ENCODE data around the gene OSBPL8.

OSBPL8 gene

DNA sequence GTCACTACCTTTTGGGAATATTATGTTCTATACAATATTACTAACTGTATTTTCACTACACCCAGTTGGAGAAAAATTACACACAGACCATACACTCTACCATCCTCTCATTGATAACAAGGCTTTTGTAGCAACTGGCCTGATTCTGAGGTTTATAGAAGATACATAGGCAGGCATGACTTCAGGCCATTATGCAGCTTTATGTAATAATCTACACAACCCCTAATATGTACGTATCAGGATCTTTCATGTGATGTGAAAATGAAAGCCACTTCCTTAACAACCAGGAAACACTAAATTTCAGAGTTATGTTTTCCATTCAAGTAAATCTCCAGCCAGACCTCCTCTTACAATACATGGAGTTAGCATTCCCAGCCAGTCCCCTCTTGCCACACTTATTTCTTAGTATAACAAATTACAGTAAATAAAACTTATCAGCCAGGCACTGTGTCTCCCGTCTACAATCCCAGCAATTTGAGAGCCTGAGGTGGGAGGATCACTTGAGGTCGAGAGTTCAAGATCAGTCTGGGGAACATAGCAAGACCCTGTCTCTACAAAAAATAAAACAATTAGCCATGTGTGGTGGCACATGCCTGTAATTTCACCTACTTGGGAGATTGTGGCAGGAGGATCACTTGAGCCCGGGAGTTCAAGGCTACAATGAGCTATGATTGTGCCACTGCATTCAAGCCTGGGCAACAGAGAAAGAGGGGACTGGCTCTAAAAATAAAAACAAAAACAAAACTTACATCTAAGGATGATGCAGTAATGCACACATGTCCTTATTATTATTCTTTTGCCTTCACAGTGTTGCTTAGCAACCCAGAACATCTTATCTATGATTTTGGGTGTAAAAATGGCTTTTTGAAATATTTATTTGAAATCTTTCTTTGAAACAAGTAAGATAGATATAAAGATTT, 10.4 kb upstream of the OSBPL8 start:
- Histone ChIP-seq H3K36me3 (ENCODE audit: insufficient read depth, low read length) (no peaks in the 10 kb centered on the region), H3K9me3 (ENCODE audit: low read length) (peaks cover 4% of the 10 kb centered on the region), H3K4me1 (ENCODE audit: insufficient read depth, low read length) (peaks cover 4% of the 10 kb centered on the region), H2AFZ (ENCODE audit: low read depth, low read length) (no peak overlapping the region), H3K27me3 (ENCODE audit: insufficient read depth, low read length) (no peaks in the 10 kb centered on the region), H3K4me3 (ENCODE audit: low read length) (no peak overlapping the region)

DNA sequence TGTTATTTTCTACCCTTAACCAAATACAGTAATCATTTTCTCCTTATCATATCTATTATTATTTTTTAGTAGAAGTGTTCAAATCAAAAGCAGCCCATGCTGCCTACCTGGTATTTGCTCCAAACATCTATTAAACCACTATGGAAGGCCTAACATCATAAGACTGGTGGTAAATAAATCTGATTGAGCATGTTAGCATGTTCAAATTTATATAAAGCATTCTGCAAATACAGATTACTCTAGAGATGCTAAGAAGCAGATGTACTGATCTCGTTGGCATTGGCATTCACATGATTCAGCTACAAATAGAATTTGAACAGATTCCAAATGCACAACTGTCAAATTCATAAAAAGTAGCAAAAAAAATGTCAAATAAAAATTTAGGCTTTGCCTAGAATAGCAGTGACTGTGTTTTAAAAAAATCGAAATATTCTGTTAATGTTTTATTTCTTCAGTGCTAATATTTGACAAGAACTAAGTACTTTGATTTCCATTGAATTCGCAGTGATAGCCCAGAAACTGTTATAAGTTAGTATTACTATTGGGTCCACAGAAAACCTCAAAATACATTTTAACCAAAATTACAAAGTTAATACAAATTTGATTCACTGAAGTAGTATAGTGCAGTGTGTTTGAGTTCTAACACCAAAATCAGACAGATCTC, 9.4 kb upstream of the OSBPL8 start:
- H3K4me3 ChIP-seq (ENCODE audit: low read length) = no peak overlapping the region
- peaks cover 4% of the 10 kb centered on the region for H3K4me1 ChIP-seq (ENCODE audit: insufficient read depth, low read length)
- H3K36me3 ChIP-seq (ENCODE audit: insufficient read depth, low read length) = no peaks in the 10 kb centered on the region
- no peak overlapping the region for H2AFZ ChIP-seq (ENCODE audit: low read depth, low read length)
- peaks cover 4% of the 10 kb centered on the region for H3K9me3 ChIP-seq (ENCODE audit: low read length)
- no peaks in the 10 kb centered on the region for H3K27me3 ChIP-seq (ENCODE audit: insufficient read depth, low read length)

DNA sequence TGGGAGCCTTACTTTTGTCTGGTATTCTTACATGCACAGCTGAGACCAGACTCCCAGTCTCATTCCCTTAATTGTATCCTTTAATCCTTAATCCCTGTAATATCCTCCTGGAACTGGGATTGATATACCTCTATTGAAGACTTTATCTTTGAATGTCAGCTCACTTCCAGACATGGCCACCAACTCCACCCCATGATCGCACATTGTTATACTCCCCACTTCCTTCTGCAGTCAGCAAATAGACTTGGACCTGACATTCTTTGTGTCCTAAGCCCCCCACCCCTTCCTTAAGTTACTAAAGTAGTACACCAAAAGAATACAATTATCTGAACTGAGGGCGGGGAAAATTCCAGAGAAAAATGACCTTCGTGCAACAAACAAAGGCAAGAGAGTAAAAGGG, 8.6 kb upstream of the OSBPL8 start:
- Histone ChIP-seq H3K4me1 (ENCODE audit: insufficient read depth, low read length) (peaks cover 4% of the 10 kb centered on the region), H3K27me3 (ENCODE audit: insufficient read depth, low read length) (no peaks in the 10 kb centered on the region), H2AFZ (ENCODE audit: low read depth, low read length) (no peak overlapping the region), H3K9me3 (ENCODE audit: low read length) (no peaks in the 10 kb centered on the region), H3K4me3 (ENCODE audit: low read length) (no peak overlapping the region), H3K36me3 (ENCODE audit: insufficient read depth, low read length) (no peaks in the 10 kb centered on the region)

DNA sequence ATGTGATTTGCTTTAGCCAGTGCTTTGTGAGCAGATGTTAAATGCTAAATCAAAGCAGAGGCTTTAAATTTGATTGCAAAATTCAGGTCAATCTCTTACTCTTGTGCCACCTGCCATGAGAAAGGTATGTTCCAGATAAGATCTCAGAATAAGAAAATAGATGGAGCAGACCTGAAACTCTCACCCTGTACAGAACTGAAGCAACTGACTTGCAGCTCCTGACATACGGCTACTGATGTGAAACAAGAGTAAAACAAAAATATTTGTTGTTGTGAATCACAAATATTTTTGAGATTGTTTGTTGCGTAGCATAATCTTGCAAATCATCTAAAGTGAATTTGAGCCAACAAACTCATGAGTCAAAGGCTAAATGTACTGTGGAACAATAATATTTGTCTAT, 3.5 kb upstream of the OSBPL8 start:
- no peaks in the 10 kb centered on the region for H3K27me3 ChIP-seq (ENCODE audit: insufficient read depth, low read length)
- H3K9me3 ChIP-seq (ENCODE audit: low read length) = no peaks in the 10 kb centered on the region
- no peak overlapping the region for H2AFZ ChIP-seq (ENCODE audit: low read depth, low read length)
- H3K4me1 ChIP-seq (ENCODE audit: insufficient read depth, low read length) = peaks cover 7% of the 10 kb centered on the region
- no peak overlapping the region for H3K4me3 ChIP-seq (ENCODE audit: low read length)
- H3K36me3 ChIP-seq (ENCODE audit: insufficient read depth, low read length) = no peaks in the 10 kb centered on the region

DNA sequence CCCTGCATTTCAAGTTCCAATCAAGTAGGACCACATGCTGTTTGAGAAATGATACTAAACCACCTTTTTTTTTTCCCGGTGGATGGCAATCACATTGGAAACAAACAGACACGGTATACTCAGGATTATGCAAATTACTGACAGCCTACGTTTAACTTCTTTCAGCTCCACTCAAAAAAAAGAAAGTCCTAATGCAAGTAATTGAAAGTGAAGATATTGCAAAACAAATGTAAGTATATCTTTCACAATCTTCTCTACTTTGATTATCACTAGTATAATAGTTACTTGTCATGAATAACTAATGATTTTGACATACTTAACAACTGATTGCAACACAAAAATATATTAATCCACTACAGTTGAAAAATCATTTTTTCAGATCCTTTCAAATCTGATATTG, 2.6 kb upstream of the OSBPL8 start:
- H2AFZ ChIP-seq (ENCODE audit: low read depth, low read length) = no peak overlapping the region
- no peaks in the 10 kb centered on the region for H3K27me3 ChIP-seq (ENCODE audit: insufficient read depth, low read length)
- no peaks in the 10 kb centered on the region for H3K9me3 ChIP-seq (ENCODE audit: low read length)
- no peak overlapping the region for H3K4me3 ChIP-seq (ENCODE audit: low read length)
- peaks cover 10% of the 10 kb centered on the region for H3K4me1 ChIP-seq (ENCODE audit: insufficient read depth, low read length)
- H3K36me3 ChIP-seq (ENCODE audit: insufficient read depth, low read length) = no peaks in the 10 kb centered on the region

DNA sequence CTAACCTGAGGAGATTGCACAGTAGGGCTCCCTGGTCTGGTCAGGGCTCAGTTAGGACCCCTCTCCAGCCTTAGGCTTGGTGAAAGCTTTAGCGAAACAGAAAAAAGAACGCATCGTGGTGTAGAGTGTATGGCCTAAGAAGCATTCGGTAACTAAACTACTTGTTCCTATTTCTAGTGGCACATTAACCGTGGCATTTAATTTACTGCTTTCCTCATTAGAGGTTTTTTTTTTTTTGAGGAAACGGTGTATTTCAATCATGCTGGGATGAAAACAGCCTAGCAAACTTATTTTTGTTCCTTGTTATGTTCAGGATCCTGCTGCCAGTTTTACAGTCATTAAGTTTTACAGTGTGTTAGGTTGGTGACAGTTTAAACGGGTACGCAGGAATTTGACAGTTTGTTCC, 518 bp upstream of the OSBPL8 start:
- peak overlapping the region; percentile 72 for H2AFZ ChIP-seq (ENCODE audit: low read depth, low read length)
- H3K27me3 ChIP-seq (ENCODE audit: insufficient read depth, low read length) = no peaks in the 10 kb centered on the region
- H3K36me3 ChIP-seq (ENCODE audit: insufficient read depth, low read length) = peaks cover 4% of the 10 kb centered on the region
- no peaks in the 10 kb centered on the region for H3K9me3 ChIP-seq (ENCODE audit: low read length)
- H3K4me3 ChIP-seq (ENCODE audit: low read length) = peak overlapping the region; percentile 82
- H3K4me1 ChIP-seq (ENCODE audit: insufficient read depth, low read length) = peaks cover 14% of the 10 kb centered on the region

DNA sequence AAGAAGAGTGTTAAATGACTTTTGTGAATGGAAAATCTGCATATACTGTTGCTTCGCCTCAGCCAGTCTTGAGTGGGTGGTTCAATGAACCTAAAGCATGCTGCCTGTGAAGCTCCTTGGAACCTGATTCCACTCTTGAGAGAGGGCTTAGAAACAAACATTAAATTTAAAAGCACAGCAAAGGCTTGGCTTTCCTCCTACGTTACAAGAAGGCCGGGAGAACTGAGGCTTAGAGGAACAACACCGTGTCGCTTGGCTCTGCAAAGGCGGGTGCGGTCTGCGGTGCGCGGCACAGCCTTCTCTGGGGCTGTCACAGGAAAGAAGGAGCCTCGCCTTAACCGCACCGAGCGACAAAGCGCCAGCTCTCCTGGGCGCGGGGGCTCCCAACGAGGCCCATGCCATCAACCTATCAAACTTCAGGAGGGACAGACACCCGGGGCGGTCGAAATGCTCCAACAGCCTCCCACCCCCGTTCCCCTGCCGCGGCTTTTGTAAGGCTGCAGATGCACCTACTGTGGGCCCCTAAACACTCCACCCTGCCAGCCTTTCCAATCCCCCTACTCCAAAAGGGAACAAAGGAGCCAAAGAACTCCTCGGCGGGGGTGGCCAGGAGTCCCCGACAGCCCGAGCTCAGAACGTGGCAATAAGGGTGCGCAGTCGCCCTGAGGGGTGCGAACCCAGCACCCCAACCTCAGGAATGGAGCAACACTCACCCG, 729 bp downstream of the OSBPL8 start:
- no peaks in the 10 kb centered on the region for H3K27me3 ChIP-seq (ENCODE audit: insufficient read depth, low read length)
- H3K36me3 ChIP-seq (ENCODE audit: insufficient read depth, low read length) = peaks cover 4% of the 10 kb centered on the region
- no peaks in the 10 kb centered on the region for H3K9me3 ChIP-seq (ENCODE audit: low read length)
- H3K4me3 ChIP-seq (ENCODE audit: low read length) = peak overlapping the region; percentile 82
- H2AFZ ChIP-seq (ENCODE audit: low read depth, low read length) = peak overlapping the region; percentile 92
- H3K4me1 ChIP-seq (ENCODE audit: insufficient read depth, low read length) = peaks cover 14% of the 10 kb centered on the region

DNA sequence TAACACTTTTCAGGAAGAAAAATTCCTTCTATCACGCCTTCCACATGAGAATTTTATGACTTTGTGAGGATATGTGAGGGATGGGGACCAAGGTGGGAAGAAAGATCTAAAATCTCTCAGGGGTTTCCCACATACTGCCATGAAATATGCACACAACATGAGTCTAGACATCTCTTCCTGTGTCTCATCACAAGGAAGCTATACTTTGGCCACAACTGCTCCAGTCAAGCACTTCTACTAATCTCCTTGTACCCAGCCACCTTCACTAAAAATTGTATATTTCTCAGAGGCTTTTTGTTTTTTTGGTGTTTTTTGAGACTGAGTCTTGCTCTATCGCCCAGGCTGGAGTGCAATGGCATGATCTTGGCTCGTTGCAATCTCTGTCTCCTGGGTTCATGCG, 3.2 kb downstream of the OSBPL8 start:
- Histone ChIP-seq H3K9me3 (ENCODE audit: low read length) (no peaks in the 10 kb centered on the region), H3K4me1 (ENCODE audit: insufficient read depth, low read length) (peaks cover 14% of the 10 kb centered on the region), H3K27me3 (ENCODE audit: insufficient read depth, low read length) (no peaks in the 10 kb centered on the region), H3K4me3 (ENCODE audit: low read length) (no peak overlapping the region), H3K36me3 (ENCODE audit: insufficient read depth, low read length) (peaks cover 4% of the 10 kb centered on the region), H2AFZ (ENCODE audit: low read depth, low read length) (no peak overlapping the region)

DNA sequence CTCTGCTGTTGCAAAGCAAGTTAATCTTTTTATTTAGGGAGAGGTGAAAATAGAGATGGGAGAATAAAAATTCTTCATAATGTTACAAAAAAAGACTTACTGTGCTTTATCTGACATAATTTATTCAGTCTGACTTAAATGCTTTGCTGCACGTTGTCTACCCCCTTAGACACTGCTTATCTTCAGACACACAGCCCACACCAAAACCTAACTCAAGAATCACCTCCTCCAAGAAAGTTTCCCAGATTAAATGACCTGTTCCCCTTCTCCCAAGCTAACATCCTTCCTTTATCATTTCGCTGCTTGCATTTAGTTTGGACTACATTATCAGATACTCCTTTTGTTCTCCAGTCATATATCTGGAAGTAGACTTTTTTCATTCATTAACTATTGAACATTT, 3.8 kb downstream of the OSBPL8 start:
- no peaks in the 10 kb centered on the region for H3K9me3 ChIP-seq (ENCODE audit: low read length)
- peaks cover 4% of the 10 kb centered on the region for H3K36me3 ChIP-seq (ENCODE audit: insufficient read depth, low read length)
- H3K27me3 ChIP-seq (ENCODE audit: insufficient read depth, low read length) = no peaks in the 10 kb centered on the region
- H2AFZ ChIP-seq (ENCODE audit: low read depth, low read length) = no peak overlapping the region
- no peak overlapping the region for H3K4me3 ChIP-seq (ENCODE audit: low read length)
- peaks cover 14% of the 10 kb centered on the region for H3K4me1 ChIP-seq (ENCODE audit: insufficient read depth, low read length)

DNA sequence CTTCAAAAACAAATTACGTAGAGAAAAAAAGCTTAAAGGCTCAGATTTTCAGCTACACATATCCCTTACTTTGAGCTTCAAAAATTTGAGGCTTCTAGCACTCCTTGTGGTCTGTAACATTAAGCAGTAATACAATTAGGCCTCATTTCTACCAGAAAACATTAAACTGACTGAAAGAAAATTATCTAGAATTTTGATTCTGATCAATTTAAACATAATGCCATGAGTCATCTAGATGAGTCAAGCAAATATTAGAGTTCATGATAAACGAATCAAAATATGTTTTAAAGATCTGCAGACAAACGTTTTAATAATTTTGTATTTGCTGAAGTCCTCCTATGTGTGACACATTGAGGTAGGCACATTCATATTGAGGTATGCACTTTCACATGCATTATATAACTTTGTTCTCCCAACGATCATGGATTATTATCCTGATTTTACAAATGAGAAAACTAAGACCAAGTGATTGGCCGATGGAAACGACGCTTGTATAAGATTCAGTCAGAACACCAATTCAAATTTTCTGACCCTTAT, 4.3 kb downstream of the OSBPL8 start:
- Histone ChIP-seq H3K9me3 (ENCODE audit: low read length) (no peaks in the 10 kb centered on the region), H3K4me3 (ENCODE audit: low read length) (no peak overlapping the region), H3K27me3 (ENCODE audit: insufficient read depth, low read length) (no peaks in the 10 kb centered on the region), H3K36me3 (ENCODE audit: insufficient read depth, low read length) (peaks cover 4% of the 10 kb centered on the region), H3K4me1 (ENCODE audit: insufficient read depth, low read length) (peaks cover 10% of the 10 kb centered on the region), H2AFZ (ENCODE audit: low read depth, low read length) (no peak overlapping the region)

DNA sequence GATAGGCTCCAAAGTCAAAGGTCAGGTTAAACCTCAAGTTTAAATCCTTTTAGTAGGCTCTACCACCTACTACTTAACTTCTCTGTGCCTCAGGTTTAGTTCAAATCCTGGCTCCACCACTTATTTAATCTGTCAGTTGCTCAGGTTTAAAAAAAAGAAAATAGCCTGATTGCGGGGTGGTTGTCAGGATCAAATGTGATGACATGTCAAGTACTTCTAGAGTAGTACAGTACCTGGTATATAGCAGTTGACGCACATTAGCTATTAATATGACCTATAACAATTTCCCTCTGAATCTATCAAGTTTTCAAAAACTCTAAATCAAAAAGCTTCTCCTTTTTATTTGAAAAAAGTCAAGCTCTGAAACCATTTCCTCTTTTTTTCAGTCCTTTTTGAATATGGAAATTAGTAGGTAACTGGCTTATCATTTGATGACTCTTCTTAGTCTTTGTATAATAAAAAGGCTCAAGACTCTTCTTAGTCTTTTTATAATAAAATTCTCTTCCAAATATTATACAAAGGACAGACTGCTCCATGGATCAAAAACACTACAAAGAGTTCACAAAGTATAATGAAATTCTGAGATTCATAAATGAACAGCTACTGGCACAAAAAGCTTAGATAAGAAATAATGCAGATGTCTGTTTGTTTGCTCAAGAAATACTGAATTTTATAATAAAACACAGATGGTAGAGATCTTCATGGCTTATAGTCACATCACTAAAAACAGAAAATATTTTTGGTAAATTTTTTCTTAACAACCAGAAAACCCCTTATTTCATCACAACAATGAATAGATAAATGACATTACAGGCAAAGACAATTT, 5.0 kb downstream of the OSBPL8 start:
- Histone ChIP-seq H3K9me3 (ENCODE audit: low read length) (no peaks in the 10 kb centered on the region), H2AFZ (ENCODE audit: low read depth, low read length) (no peak overlapping the region), H3K36me3 (ENCODE audit: insufficient read depth, low read length) (peaks cover 4% of the 10 kb centered on the region), H3K4me1 (ENCODE audit: insufficient read depth, low read length) (peaks cover 8% of the 10 kb centered on the region), H3K4me3 (ENCODE audit: low read length) (no peak overlapping the region), H3K27me3 (ENCODE audit: insufficient read depth, low read length) (no peaks in the 10 kb centered on the region)

DNA sequence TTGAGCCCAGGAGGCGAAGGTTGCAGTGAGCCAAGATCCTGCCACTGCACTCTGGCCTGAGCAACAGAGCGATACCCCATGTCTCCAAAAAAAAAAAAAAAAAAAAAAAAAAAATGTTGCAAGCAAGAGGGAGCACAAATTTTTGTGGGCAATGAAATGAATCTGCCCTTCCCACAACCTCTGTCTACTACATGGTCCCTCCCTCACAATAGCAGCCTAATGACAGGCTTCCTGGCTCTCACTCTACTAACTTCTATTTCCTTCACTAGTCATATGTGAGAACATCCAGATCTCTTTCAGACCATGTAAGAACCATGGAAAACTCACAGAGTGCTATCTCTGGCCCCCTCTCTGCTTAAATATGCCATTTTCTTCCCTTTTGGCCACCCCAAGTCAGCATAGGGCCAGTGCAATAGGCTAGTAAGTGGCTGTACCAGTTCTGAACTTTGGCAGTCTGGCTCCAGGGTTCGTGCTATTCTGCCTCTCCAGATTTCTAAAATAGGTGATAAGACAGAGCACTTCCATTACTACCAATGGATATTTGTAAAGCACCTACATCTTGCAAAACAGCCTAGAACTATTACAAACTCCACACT, 7.1 kb downstream of the OSBPL8 start:
- Histone ChIP-seq H3K9me3 (ENCODE audit: low read length) (no peaks in the 10 kb centered on the region), H3K27me3 (ENCODE audit: insufficient read depth, low read length) (no peaks in the 10 kb centered on the region), H2AFZ (ENCODE audit: low read depth, low read length) (no peak overlapping the region), H3K4me1 (ENCODE audit: insufficient read depth, low read length) (peaks cover 12% of the 10 kb centered on the region), H3K36me3 (ENCODE audit: insufficient read depth, low read length) (peaks cover 4% of the 10 kb centered on the region), H3K4me3 (ENCODE audit: low read length) (no peak overlapping the region)
